WTC11 (cell line): ENCODE results near the gene MAEA. TPM values are rescaled to one million over a fixed set of nuclear protein-coding genes. Genes with fewer than 3 reads are reported as not detected.

ENCODE experiments used
- ATAC-seq: fragments of 200-7000 bp; cut with Tn5 transposase; 2 replicates; pipeline ENCODE4 v1.10.0; 2021; ENCODE audit warnings: mild to moderate bottlenecking, moderate library complexity
- CTCF ChIA-PET: fragments of 300-600 bp; sonication (Branson Sonifier 250); formaldehyde crosslinking; loops from one replicate; lab custom pipeline; 2021; ENCODE audit warnings: antibody characterized with exemption; lab: Charles Lee
- POLR2A ChIA-PET: fragments of 350-600 bp; sonication (Branson Sonifier 250); formaldehyde crosslinking; loops from one replicate; lab custom pipeline; 2021; ENCODE audit warnings: antibody characterized with exemption; lab: Charles Lee
- DNase-seq: peaks from one replicate; pipeline ENCODE4 v3.0.0; 2021; ENCODE audit warnings: low spot score
- H3K27ac Mint-ChIP-seq: 2 replicates; pipeline ENCODE4 v1.8.0; 2021; ENCODE audit warnings: mixed read lengths
- H3K27me3 Mint-ChIP-seq: 2 replicates; pipeline ENCODE4 v1.8.0; 2021; ENCODE audit warnings: low read depth, mild to moderate bottlenecking, moderate library complexity, mixed read lengths
- H3K36me3 Mint-ChIP-seq: 2 replicates; pipeline ENCODE4 v1.8.0; 2021; ENCODE audit warnings: mixed read lengths
- H3K4me1 Mint-ChIP-seq: 2 replicates; pipeline ENCODE4 v1.8.0; 2022; ENCODE audit warnings: mixed read lengths
- H3K4me3 Mint-ChIP-seq: 2 replicates; pipeline ENCODE4 v1.8.0; 2021; ENCODE audit warnings: mild to moderate bottlenecking, moderate library complexity, mixed read lengths
- H3K9me3 Mint-ChIP-seq: 2 replicates; pipeline ENCODE4 v1.8.0; 2021; ENCODE audit warnings: mixed read lengths
- ATF1 ChIP-seq: sonication (generic); formaldehyde crosslinking; IDR thresholded peaks from 2 replicates; pipeline ENCODE4 v1.8.1; 2023; ENCODE audit warnings: mild to moderate bottlenecking, moderate library complexity, missing genetic modification reagents
- CREB1 ChIP-seq: sonication (generic); formaldehyde crosslinking; IDR thresholded peaks from 2 replicates; pipeline ENCODE4 v1.8.0; 2023; ENCODE audit warnings: mild to moderate bottlenecking, missing genetic modification reagents
- EMX1 ChIP-seq: fragments of 250-450 bp; sonication (Bioruptor Pico); IDR thresholded peaks from 2 replicates; pipeline ENCODE4 v1.8.0; 2021; ENCODE audit warnings: mild to moderate bottlenecking
- GRHL2 ChIP-seq: fragments of 250-450 bp; sonication (Bioruptor Pico); IDR thresholded peaks from 2 replicates; pipeline ENCODE4 v1.8.0; 2022; ENCODE audit warnings: mild to moderate bottlenecking, moderate library complexity; ENCODE audit not compliant: insufficient replicate concordance, severe bottlenecking
- SP1 ChIP-seq: sonication (generic); formaldehyde crosslinking; conservative IDR thresholded peaks from 2 replicates; pipeline ENCODE4 v1.8.1; 2022; ENCODE audit warnings: missing genetic modification reagents
- TP53 ChIP-seq: sonication (generic); formaldehyde crosslinking; IDR thresholded peaks from 2 replicates; pipeline ENCODE4 v1.8.1; 2023; ENCODE audit warnings: mild to moderate bottlenecking, missing genetic modification reagents
- ZNF121 ChIP-seq: sonication (generic); formaldehyde crosslinking; IDR thresholded peaks from 2 replicates; pipeline ENCODE4 v1.8.0; 2023; ENCODE audit warnings: missing genetic modification reagents
- ZNF263 ChIP-seq: sonication (generic); formaldehyde crosslinking; IDR thresholded peaks from 2 replicates; pipeline ENCODE4 v1.8.1; 2022; ENCODE audit warnings: low read depth, mild to moderate bottlenecking, moderate library complexity, missing genetic modification reagents
- ZNF671 ChIP-seq: fragments of 250-450 bp; sonication (Bioruptor Pico); IDR thresholded peaks from 2 replicates; pipeline ENCODE4 v1.8.0; 2021; ENCODE audit warnings: mild to moderate bottlenecking
- total RNA-seq: library from RNA; stranded (reverse); gene quantifications from 3 replicates; pipeline ENCODE4 v1.2.3, GENCODE V29; 2021
- TF ChIP-seq, protein P1 (sequence below): sonication (generic); formaldehyde crosslinking; IDR thresholded peaks from 2 replicates; pipeline ENCODE4 v1.8.0; 2023; ENCODE audit warnings: missing genetic modification reagents, mild to moderate bottlenecking, borderline replicate concordance
- TF ChIP-seq, protein P2 (sequence below): sonication (generic); formaldehyde crosslinking; IDR thresholded peaks from 2 replicates; pipeline ENCODE4 v1.8.1; 2023; ENCODE audit warnings: mild to moderate bottlenecking, missing genetic modification reagents
- TF ChIP-seq, protein P3 (sequence below): sonication (generic); formaldehyde crosslinking; IDR thresholded peaks from 2 replicates; pipeline ENCODE4 v1.8.0; 2022; ENCODE audit warnings: mild to moderate bottlenecking, missing genetic modification reagents
- TF ChIP-seq, protein P4 (sequence below): sonication (generic); formaldehyde crosslinking; conservative IDR thresholded peaks from 2 replicates; pipeline ENCODE4 v1.8.1; 2023; ENCODE audit warnings: mild to moderate bottlenecking, low read depth, missing genetic modification reagents, moderate library complexity
- TF ChIP-seq, protein P5 (sequence below): fragments of 250-450 bp; sonication (Bioruptor Pico); IDR thresholded peaks from 2 replicates; pipeline ENCODE4 v1.9.0; 2021; ENCODE audit warnings: mild to moderate bottlenecking
- TF ChIP-seq, protein P6 (sequence below): fragments of 250-450 bp; sonication (Bioruptor Pico); IDR thresholded peaks from 2 replicates; pipeline ENCODE4 v1.9.0; 2021; ENCODE audit warnings: mild to moderate bottlenecking, borderline replicate concordance

Gene MAEA
- total RNA-seq, 1 experiment from 2014 or later = 86.9 TPM

DNA sequence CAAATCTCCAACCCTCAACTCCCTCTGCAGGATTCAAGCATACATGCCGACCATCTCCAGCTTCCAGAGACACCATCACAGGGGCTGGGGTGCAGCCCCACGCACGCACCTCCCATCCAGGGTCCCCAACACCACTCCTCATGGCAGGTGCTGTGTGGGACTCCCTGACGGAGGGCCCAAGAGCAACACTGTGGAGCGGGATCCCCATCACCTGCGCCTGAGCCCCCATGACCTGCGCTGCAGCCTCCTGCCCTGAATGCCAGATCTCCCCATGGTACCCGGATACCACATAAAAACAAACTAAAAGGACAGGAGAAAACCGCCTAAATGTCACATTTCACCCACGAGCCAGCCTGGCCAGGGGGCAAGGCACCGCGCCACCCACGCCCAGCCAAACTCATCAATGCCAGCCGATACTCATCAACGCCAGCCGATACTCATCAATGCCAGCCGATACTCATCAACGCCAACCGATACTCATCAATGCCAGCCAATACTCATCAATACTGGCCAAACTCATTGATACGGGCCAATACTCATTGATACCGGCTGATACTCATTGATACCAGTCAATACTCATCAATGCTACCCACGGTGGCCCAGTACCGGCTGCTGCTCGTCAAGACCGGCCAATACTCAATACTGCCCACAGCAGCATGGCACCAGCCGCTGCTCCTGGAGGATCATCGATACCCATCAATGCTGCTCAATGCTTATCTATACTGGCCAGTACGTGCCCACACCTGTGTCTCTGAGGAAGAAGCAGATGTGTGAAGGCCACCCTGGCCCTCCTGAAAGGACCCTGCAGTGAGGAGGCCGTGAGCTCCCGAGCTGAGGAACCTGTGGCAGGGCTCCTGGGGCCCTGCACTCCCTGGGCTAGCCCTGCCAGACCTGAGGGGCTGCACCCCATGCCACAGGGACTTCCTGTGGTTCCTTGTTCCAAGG, 46.9 kb upstream of the MAEA start (continued):
- TF ChIP-seq, protein P1, sequence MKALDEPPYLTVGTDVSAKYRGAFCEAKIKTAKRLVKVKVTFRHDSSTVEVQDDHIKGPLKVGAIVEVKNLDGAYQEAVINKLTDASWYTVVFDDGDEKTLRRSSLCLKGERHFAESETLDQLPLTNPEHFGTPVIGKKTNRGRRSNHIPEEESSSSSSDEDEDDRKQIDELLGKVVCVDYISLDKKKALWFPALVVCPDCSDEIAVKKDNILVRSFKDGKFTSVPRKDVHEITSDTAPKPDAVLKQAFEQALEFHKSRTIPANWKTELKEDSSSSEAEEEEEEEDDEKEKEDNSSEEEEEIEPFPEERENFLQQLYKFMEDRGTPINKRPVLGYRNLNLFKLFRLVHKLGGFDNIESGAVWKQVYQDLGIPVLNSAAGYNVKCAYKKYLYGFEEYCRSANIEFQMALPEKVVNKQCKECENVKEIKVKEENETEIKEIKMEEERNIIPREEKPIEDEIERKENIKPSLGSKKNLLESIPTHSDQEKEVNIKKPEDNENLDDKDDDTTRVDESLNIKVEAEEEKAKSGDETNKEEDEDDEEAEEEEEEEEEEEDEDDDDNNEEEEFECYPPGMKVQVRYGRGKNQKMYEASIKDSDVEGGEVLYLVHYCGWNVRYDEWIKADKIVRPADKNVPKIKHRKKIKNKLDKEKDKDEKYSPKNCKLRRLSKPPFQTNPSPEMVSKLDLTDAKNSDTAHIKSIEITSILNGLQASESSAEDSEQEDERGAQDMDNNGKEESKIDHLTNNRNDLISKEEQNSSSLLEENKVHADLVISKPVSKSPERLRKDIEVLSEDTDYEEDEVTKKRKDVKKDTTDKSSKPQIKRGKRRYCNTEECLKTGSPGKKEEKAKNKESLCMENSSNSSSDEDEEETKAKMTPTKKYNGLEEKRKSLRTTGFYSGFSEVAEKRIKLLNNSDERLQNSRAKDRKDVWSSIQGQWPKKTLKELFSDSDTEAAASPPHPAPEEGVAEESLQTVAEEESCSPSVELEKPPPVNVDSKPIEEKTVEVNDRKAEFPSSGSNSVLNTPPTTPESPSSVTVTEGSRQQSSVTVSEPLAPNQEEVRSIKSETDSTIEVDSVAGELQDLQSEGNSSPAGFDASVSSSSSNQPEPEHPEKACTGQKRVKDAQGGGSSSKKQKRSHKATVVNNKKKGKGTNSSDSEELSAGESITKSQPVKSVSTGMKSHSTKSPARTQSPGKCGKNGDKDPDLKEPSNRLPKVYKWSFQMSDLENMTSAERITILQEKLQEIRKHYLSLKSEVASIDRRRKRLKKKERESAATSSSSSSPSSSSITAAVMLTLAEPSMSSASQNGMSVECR = no peak
- TF ChIP-seq GRHL2 (CRISPR knock-in tag) (no peak), ATF1 (CRISPR knock-in tag) (no peak), SP1 (no peak)
- TF ChIP-seq, protein P2, sequence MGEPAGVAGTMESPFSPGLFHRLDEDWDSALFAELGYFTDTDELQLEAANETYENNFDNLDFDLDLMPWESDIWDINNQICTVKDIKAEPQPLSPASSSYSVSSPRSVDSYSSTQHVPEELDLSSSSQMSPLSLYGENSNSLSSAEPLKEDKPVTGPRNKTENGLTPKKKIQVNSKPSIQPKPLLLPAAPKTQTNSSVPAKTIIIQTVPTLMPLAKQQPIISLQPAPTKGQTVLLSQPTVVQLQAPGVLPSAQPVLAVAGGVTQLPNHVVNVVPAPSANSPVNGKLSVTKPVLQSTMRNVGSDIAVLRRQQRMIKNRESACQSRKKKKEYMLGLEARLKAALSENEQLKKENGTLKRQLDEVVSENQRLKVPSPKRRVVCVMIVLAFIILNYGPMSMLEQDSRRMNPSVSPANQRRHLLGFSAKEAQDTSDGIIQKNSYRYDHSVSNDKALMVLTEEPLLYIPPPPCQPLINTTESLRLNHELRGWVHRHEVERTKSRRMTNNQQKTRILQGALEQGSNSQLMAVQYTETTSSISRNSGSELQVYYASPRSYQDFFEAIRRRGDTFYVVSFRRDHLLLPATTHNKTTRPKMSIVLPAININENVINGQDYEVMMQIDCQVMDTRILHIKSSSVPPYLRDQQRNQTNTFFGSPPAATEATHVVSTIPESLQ (CRISPR knock-in tag) = no peak

DNA sequence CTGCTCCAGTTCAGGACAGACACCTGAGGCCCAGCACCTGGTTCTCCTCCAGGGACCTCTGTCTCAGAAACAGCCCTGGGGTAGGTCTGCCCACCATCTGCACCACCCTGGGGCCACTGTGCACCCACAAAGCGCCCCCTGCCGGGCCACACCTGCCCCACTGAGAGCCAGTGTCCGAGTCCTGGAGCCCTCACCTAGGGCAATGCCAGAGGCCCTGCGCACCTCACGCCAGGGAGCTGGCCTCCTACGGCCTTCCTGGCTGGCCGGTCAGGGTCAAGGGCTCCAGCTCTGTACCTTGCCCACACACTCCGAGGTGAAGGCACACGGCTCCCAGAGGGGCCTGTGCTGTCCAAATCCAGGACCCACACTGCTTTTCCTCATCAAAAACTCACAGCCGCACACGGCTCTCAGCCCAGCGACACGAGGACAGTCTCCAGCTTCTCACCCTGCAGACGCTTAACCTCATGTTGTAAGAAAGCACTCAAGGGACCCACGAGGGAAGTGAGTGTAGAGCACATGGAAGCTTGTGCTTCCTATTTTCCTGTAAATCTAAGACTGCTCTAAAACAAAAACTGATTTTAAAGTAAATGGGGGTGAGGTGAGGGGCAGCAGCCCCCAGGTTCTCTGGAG, 46.1 kb upstream of the MAEA start:
- DNase-seq (peak; percentile 10), ATAC-seq (no peak)
- Mint-ChIP-seq H3K4me1 (peaks cover 11% of the 10 kb centered on the region), H3K27ac (no peak overlapping the region), H3K27me3 (no peaks in the 10 kb centered on the region; the same call in 1 of the 2 replicates), H3K36me3 (peaks cover 4% of the 10 kb centered on the region), H3K9me3 (no peaks in the 10 kb centered on the region), H3K4me3 (no peak overlapping the region)
- TF ChIP-seq ZNF263 (no peak), EMX1 (CRISPR knock-in tag) (no peak), ZNF671 (CRISPR knock-in tag) (no peak), CREB1 (CRISPR knock-in tag) (no peak), ZNF121 (no peak), TP53 (CRISPR knock-in tag) (no peak)
- TF ChIP-seq, protein P3, sequence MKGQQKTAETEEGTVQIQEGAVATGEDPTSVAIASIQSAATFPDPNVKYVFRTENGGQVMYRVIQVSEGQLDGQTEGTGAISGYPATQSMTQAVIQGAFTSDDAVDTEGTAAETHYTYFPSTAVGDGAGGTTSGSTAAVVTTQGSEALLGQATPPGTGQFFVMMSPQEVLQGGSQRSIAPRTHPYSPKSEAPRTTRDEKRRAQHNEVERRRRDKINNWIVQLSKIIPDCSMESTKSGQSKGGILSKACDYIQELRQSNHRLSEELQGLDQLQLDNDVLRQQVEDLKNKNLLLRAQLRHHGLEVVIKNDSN = no peak
- TF ChIP-seq, protein P4, sequence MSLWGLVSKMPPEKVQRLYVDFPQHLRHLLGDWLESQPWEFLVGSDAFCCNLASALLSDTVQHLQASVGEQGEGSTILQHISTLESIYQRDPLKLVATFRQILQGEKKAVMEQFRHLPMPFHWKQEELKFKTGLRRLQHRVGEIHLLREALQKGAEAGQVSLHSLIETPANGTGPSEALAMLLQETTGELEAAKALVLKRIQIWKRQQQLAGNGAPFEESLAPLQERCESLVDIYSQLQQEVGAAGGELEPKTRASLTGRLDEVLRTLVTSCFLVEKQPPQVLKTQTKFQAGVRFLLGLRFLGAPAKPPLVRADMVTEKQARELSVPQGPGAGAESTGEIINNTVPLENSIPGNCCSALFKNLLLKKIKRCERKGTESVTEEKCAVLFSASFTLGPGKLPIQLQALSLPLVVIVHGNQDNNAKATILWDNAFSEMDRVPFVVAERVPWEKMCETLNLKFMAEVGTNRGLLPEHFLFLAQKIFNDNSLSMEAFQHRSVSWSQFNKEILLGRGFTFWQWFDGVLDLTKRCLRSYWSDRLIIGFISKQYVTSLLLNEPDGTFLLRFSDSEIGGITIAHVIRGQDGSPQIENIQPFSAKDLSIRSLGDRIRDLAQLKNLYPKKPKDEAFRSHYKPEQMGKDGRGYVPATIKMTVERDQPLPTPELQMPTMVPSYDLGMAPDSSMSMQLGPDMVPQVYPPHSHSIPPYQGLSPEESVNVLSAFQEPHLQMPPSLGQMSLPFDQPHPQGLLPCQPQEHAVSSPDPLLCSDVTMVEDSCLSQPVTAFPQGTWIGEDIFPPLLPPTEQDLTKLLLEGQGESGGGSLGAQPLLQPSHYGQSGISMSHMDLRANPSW (CRISPR knock-in tag) = no peak
- TF ChIP-seq, protein P5, sequence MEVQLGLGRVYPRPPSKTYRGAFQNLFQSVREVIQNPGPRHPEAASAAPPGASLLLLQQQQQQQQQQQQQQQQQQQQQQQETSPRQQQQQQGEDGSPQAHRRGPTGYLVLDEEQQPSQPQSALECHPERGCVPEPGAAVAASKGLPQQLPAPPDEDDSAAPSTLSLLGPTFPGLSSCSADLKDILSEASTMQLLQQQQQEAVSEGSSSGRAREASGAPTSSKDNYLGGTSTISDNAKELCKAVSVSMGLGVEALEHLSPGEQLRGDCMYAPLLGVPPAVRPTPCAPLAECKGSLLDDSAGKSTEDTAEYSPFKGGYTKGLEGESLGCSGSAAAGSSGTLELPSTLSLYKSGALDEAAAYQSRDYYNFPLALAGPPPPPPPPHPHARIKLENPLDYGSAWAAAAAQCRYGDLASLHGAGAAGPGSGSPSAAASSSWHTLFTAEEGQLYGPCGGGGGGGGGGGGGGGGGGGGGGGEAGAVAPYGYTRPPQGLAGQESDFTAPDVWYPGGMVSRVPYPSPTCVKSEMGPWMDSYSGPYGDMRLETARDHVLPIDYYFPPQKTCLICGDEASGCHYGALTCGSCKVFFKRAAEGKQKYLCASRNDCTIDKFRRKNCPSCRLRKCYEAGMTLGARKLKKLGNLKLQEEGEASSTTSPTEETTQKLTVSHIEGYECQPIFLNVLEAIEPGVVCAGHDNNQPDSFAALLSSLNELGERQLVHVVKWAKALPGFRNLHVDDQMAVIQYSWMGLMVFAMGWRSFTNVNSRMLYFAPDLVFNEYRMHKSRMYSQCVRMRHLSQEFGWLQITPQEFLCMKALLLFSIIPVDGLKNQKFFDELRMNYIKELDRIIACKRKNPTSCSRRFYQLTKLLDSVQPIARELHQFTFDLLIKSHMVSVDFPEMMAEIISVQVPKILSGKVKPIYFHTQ (CRISPR knock-in tag) = no peak
- TF ChIP-seq, protein P6, sequence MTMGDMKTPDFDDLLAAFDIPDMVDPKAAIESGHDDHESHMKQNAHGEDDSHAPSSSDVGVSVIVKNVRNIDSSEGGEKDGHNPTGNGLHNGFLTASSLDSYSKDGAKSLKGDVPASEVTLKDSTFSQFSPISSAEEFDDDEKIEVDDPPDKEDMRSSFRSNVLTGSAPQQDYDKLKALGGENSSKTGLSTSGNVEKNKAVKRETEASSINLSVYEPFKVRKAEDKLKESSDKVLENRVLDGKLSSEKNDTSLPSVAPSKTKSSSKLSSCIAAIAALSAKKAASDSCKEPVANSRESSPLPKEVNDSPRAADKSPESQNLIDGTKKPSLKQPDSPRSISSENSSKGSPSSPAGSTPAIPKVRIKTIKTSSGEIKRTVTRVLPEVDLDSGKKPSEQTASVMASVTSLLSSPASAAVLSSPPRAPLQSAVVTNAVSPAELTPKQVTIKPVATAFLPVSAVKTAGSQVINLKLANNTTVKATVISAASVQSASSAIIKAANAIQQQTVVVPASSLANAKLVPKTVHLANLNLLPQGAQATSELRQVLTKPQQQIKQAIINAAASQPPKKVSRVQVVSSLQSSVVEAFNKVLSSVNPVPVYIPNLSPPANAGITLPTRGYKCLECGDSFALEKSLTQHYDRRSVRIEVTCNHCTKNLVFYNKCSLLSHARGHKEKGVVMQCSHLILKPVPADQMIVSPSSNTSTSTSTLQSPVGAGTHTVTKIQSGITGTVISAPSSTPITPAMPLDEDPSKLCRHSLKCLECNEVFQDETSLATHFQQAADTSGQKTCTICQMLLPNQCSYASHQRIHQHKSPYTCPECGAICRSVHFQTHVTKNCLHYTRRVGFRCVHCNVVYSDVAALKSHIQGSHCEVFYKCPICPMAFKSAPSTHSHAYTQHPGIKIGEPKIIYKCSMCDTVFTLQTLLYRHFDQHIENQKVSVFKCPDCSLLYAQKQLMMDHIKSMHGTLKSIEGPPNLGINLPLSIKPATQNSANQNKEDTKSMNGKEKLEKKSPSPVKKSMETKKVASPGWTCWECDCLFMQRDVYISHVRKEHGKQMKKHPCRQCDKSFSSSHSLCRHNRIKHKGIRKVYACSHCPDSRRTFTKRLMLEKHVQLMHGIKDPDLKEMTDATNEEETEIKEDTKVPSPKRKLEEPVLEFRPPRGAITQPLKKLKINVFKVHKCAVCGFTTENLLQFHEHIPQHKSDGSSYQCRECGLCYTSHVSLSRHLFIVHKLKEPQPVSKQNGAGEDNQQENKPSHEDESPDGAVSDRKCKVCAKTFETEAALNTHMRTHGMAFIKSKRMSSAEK (CRISPR knock-in tag) = no peak
- TF ChIP-seq, all 79 proteins: peak for 0
- POLR2A ChIA-PET = no interaction called here
- CTCF ChIA-PET = interaction anchor here (1.5 kb wide), 1 partner anchor 103 kb away, joined by 4 read pairs; the partner anchor contains the start of gene UVSSA
